NCI-H526 (cell line): ENCODE results near the gene MMP25.
"Not testable (repeated sequence)": the region's sequence is repeated elsewhere in the genome, so short reads cannot be mapped to it uniquely, and the experiment has no call there.

Experiments used
- DNase-seq, 2 experiments: peaks; one replicate each; lab custom pipeline; 2025; lab: John Stamatoyannopoulos, UW

Gene MMP25

DNA sequence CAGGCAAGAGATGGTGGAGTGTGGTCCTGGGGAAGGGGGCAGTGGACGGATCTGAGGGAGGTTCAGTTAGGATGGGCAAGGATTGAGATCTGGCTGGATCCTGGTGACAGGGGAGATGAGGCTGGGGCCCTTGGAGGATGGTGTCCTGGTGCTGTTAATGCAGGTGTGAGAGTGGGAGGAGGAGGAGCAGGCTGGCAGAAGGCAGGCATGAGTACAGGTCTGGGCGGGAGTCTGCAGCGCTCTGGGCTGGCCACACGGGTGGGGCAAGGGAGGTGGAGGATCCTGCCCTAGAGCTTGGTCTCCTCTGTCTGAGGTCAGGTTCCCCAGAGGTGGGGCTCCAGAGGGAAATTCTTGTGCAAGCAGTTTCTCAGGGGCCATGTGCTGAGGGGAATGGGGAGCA lies 25.8 kb downstream of the MMP25 start:
- DNase-seq, result not testable (repeated sequence)

DNA sequence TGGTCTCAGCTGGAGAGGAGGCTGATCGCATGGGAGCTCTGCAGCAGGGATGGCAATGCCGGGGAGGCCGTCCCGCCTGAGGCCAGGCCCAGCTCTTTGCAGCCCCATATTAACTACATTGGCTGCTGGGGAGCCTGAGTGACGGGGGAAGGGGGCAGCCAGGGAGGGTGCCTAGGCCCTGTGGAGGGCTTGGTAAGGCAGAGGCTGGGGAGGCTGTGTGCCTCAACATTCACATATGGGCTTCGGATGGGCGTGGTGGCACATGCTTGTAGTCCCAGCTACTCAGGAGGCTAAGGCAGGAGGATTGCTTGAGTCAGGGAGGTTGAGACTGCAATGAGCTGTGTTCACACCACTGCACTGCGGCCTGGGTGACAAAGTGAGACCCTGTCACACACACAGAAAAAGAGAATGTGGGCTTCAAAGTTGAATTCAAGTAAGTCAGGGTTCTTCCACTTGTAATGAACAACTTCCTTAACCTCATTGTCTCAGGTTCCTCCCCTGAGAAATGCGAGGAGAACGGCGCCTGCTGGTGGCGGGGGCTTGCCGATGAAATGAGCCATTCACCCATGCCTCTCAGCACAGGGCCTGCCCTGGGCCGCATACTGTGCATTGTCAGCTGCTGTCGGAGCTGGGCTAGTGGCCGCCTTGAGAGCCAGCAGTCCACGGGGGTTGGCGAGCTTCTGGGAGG lies 26.4 kb downstream of the MMP25 start:
- not testable (repeated sequence) for DNase-seq

DNA sequence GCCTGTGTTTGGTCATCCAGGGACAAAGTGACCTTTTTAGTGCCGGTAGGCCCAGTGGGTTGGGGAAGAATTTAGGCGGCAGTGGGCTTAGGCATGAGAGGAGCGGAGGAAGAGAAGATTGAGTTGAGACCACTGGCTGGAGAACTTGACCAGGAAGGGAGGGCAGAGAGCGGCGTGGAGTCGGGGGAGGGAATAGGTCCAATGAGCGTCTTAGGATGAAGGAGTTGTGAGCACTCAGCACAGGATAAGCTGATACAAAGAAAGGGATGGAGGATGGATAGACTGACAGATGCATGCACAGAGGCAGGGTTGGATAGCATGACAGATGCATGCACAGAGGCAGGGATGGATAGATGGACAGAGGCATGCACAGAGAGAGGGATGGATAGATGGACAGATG lies 27.1 kb downstream of the MMP25 start:
- no peak for DNase-seq

DNA sequence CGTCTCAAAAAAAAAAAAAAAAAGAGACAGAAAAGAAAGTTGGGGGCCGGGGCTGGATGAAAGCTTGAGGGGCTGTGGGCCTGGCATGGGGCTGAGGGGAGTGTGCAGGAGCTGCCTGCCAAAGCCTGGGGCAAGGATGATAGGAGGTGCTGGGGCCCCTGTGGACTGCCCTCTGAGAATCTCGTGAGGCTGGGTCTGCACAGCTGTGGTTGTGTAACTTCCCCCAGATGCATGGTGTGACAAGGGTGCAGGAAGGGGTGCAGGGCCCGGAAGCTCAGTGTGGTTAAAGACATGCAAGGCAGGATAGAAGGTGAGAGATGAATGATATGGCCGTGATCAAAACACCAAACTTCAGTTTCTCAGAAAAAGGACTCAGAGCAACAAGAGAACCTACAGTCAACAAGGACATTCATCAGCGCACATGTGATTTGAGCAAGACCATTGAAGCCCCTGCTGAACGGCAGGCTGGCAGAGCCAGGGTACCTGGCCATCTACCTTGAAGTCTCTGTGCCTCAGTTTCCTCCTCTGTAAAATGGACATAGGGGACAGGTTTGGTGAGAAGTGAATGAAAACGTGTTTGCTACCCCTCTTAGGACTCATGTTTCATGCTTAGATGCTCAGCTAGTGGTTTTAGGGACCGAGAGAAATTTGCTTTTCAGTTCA lies 28.6 kb downstream of the MMP25 start:
- no peak for DNase-seq

DNA sequence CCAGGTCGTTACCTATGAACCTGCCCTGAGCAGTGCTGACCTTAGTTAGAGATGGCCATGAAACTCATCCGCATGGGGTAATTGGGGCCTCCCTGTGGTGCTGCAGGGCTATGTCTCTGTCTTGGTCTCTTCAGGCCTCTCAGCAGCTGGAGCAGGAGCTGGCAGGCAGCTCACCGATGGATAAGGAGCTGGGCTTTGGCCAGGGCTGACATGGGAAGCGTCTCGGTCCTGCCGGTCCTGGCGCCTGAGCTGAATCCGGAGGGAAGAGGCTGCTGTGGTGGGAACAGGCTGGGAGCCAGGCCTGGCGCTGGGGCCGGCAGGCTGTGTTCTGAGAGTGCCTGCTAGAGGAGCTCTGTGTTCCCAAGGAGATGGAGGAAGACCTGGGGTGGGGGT lies 29.2 kb downstream of the MMP25 start:
- DNase-seq, result no peak

DNA sequence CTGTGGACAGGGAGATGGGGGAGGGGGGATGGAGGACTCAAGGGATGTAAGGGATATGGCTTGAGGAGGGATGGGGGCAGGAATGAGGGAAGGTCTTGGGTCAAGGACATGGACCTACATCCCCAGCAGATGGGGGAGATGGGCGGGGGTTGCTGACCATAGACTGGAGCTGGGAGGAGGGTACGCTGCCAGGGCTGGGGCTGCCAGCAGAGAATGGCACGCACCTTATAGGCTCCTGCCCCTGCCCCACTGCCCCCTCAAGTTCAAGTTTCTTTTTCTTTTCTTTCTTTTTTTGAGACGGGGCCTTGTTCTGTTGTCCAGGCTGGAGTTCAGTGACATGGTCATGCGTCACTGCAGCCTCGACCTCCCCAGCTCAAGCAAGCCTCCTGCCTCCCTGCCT lies 29.6 kb downstream of the MMP25 start:
- not testable (repeated sequence) for DNase-seq

DNA sequence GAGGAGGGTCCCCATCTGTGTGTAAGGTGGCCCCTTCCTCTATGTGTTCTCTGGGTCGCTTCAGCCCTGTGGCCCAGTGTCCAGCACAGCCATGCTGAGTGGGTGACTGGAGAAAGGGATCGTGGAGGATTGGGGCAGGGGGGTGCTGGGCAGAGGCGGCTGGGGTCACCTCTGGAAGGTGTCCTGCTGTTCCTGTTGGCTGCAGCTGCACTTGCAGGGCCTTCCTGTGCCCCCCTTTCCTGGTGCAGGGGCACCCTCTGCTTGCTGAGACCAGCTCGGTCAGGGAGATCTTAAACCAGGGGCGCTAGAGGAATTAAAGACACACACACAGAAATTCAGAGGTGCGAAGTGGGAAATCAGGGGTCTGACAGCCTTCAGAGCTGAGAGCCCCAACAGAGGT lies 30.2 kb downstream of the MMP25 start:
- DNase-seq, result no peak

DNA sequence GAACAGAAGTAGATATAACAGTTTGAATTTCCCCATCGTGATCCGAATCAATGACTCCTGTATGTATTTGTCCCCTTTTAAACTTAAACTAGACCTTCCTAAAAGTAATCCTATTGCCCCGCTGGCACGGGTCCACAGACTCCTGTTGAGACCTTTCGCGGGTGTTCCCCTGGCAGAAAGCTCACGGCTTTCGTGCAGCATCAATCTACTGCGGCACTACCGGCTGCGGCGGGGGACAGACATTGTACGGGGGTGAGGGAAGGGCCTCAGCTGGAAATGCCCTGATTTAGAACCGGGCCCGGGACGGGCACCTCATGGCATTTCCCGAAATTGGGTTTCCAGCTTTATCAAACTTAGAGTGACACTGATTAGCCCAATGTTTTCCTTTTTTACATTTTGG lies 33.7 kb downstream of the MMP25 start:
- DNase-seq, result no peak

DNA sequence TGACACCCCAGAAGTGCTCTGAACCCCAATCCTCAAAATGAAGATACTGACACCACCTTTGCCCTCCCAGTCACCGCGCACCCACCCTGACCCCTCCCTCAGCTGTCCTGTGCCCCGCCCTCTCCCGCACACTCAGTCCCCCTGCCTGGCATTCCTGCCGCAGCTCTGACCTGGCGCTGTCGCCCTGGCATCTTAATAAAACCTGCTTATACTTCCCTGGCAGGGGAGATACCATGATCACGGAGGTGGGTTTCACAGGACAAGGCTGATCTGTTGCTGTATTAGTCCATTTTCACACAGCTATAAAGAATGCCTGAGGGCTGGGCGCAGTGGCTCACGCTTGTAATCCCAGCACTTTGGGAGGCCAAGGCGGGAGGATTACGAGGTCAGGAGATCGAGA lies 35.6 kb downstream of the MMP25 start:
- DNase-seq, result not testable (repeated sequence)

DNA sequence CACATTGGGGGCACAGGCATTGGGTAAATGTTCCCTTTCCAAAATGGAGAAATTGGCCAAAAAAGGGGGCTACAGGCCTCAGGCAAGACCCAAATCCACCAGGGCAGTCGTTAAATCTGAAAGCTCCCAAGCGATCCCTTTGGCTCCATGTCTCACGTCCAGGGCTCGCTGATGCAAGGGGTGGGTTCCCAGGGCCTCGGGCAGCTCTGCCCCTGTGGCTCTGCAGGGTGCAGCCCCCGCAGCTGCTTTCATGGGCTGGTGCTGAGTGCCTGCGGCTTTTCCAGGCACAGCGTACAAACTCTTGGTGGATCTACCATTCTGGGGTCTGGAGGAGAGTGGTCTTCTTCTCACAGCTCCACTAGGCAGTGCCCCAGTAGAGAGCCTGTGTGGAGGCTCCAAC lies 37.0 kb downstream of the MMP25 start:
- DNase-seq, result not testable (repeated sequence)

DNA sequence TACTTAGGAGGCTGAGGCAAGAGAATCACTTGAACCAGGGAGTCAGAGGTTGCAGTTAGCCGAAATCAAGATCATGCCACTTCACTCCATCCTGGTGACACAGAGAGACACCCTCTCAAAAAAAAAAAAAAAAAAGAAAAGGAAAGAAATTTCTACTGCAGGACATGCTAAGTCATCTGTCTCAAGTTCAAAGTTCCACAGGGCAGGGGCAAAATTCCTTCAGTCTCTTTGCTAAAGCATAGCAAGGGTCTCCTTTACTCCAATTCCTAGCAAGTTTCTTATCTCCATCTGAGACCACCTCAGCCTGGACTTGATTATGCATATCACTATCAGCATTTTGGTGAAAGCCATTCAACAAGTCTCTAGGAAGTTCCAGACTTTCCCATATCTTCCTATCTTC lies 38.1 kb downstream of the MMP25 start:
- DNase-seq, result no peak

DNA sequence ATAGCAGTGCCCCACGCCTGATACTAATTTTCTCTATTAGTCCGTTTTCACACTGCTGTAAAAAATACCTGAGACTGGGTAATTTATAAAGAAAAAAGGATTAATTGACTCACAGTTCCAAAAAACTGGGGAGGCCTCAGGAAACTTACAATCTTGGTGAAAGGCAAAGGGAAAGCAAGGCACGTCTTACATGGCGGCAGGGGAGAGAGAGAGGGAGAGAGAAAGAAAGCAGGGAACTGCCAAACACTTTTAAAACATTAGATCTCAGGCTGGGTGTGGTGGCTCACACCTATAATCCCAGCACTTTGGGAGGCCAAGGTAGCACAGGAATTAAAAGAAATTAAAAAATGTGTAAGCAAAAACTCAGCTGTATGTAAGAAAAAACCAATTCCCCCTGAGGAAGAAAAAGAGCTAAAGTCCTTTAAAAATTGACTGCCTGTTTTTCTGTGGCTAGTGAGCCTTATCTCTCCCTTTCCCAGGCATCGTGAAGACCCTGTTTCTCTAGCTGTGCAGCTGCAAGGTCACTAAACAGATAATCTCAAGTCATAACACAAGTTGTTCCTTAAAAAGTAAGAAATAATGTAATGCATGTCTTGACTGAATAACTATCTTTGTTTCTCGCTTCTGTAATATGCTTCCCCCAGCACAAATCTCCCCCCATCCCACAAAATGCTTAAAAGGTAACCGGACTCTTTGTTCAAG lies 38.8 kb downstream of the MMP25 start:
- DNase-seq, result no peak

DNA sequence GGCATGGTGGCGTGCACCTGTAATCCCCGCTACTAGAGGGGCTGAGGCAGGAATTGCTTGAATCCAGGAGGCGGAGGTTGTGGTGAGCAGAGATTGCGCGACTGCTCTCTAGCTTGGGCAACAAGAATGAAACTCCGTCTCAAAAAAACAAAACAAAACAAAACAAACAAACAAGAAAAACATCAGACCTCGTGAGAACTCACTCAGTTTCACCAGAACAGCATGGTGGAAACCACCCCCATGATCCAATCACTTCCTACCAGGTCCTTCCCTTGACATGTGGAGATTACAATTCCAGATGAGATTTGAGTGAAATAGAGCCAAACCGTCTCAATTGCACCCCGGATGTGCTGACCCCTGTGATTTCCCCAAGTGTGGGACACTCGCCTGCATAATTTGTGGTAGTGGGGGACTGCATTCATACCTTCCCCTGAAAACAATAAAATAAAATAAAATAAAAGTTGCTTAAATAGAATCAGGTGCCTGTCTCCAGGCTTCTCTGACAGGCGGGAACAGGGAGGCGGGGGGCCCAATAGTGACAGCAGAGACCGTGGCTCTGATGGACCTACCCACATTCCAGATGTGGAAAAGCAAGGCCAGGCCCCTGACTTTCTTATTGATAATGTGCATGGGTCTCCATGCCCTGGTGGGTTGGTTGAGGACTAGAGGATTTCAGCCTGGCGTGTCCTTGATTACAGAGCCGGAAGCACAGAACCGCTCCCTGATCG lies 39.7 kb downstream of the MMP25 start:
- DNase-seq, result no peak

DNA sequence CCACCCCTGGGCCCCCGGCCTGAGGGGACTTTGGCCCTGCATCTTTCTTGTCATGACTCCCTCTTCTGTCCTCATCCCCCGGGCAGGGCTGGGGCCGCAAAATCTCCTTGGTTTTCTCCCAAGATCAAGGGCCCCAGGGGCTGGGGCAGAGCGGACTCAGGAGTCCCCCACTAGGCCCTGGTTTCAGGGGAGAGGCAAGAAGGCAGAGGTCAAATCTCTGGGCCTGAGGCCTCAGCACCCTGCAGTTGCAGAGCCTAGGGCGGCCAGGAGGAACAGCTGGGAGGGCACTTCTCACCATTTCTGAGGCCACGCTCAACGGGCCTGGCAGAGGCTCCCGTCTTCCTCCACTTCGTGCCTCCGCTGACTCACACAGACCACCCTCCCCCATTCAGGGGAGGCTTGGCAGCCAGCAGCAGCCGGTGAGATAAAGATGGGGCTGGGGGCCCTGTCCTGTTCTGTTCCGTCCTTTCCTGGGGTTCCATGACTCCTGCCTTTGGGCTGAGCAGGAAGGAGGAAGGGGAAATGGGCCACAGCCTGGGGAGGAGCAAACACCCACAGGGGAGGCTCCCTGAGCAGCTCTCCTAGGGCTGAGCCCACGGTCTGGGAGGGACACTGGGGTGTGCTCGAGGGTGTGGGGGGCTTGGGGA lies 40.4 kb downstream of the MMP25 start:
- no peak for DNase-seq

DNA sequence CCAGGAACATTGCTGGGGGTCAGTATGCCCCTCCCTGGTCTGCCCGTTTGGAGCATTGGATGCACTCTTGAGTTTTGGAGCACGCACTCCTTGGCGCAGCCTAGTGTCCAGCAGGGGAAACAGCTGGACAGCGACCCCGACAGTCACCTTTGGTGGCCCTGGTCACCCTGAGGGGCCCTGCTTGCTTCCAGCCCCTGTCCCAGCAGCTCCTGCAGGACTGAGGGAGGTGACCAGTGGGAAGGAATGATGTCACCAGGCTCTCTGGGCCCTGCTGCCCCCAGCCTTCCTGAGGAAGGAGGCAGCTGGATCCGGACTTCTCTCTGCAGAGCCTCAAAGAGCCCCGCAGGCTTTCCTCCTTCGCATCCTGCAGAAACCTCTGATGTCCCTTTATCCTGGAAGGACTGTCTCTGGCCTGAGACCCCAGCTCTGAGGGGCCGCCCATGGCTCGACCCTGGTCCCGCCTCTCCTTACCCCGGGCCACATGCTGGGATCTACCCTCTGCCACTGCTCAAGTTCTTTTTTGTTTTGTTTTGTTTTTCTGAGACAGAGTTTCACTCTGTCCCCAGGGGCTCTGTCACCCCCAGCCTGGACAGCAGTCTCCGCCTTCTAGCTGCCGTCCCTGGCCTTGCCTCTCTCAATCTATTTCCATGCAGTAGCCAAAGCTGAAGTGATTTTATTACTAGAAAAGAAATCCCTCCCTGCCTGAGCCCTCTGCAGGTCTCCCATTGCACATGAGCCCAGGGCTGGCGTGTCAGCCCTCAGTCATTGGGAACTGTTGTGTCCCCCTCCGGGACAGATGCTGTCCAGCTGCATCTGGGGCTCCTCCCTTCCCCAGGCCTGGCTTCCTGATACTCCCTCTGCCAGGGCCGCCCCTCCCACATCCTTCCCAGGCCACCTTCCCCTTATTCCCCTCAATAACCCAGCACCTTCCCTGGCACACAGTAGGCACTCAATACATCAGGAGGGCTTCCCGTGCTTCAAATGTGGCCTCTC lies 41.2 kb downstream of the MMP25 start:
- no peak for DNase-seq

DNA sequence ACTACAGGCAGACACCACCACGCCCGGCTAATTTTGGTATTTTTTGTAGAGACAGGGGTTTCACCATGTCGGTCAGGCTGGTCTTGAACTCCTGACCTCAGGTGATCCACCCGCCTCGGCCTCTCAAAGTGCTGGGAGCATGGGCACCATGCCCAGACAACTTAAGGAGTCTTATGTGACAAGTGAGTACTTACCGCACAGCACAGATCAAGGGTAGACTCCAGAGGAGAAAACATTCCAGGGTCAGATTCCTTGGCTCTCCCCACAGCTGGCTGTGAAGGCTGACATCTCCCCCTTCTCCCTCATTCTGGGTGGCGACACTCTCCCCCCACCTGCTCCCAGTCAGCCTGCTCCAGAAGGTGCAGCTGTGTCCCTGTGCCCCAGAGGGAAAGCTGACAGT lies 42.1 kb downstream of the MMP25 start:
- no peak for DNase-seq

DNA sequence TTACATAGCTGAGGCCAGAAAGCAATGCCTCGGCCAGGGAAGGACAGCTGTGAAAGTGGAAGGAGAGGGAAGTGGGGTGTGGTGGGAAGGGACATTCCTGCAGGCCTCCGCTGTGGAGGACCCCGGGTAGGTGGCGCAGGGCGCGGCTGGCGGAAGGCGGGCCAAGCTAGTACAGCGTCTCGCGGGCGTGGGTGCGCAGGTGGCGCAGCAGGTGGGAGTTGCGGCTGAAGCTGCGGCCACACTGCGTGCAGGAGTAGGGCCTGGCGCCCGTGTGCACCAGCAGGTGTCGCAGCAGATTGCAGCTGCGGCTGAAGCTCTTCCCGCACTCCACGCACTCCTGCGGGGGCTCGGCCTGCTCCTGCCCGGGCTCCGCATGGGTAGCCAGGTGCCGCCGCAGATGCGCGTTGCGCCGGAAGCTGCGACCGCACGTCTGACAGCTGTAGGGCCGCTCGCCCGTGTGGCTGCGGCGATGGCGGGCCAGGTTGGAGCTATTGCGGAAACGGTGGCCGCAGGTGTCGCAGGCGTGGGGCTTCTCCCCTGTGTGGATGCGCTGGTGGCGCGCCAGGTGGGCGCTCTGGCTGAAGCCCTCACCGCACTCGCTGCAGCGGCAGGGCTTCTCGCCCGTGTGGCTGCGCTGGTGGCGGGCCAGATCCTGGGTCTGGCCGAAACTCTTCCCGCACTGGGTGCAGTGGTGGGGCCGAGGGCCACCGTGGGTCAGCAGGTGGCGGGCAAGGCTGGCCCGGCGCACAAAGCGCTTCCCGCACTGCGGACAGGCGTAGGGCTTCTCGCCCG lies 42.8 kb downstream of the MMP25 start:
- DNase-seq, result no peak

DNA sequence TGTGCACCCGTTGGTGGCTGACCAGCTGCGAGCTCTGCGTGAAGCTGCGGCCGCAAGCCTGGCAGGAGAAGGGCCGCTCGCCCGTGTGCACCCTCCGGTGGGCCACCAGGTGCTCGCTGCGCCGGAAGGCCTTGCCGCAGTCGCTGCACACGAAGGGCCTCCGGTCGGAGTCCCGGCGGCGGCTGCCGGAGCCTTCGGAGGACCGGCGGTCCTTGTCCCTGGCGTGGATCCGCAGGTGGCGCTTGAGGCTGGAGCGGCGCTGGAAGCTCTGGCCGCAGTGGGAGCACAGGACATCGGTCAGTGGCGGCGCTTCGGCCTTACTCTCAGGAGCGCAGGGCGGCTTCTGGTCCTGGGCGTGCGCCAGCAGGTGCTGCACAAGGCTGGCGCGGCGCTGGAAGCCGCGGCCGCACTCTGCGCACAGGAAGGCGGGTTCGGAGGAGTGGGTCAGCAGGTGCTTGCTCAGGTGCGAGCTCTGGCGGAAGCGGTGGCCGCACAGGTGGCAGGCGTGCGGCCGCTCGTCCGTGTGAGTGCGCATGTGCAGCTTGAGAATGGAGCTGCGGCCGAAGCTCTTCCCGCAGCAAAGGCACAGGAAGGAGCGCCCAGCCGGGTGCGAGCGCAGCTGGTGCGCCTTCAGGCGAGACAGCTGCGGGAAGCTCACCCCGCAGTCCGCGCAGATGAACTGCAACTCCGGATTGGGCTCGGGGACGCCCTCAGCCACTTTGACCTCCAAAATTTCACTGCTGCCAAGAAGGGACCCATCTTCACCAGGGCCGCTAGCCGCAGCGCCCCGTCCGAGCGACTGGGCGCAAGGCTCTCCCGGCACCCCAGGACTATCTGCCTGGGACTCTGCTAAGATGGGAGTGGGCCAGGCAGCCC lies 43.6 kb downstream of the MMP25 start:
- peak in 1 of 2 experiments; percentile 63 for DNase-seq

DNA sequence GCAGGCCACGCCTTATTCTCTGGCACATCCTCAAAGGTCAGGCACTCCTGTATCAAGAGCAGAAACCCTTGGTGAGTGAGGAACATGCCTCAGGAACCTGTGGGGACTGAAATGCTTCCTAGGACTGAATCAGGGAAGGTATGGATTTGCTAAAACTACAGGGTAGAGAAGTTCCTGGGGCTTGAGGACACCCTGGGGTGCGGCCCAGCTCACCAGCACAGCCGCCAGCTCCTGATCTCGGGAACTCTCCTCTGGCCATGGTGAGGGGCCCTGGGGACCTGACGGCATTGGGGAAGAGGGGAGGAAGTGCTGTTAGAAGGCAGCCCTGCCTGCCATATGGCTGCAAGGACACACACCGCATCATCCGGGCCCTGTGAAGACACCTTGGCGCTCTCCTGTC lies 45.2 kb downstream of the MMP25 start:
- no peak for DNase-seq
